H9 (cell line): ENCODE results near the gene GNL1. TPM values are rescaled to one million over a fixed set of nuclear protein-coding genes. Genes with fewer than 3 reads are reported as not detected.
A peak's percentile ranks its signal among the peaks of the same experiment; 100 is the strongest.

ENCODE experiments used
- DNase-seq: peaks from one replicate; pipeline ENCODE4 v3.0.0-alpha.2; 2017
- H2AFZ ChIP-seq: one replicate; pipeline ENCODE4 v1.6.1; 2013; ENCODE audit warnings: mild to moderate bottlenecking, low read length, control low read depth, moderate library complexity
- H2AK5ac ChIP-seq: 2 replicates; pipeline ENCODE4 v1.6.1; 2013; ENCODE audit warnings: low read length, control low read depth, mixed read lengths; ENCODE audit not compliant: insufficient read length
- H2BK120ac ChIP-seq: one replicate; pipeline ENCODE4 v1.6.1; 2013; ENCODE audit warnings: low read depth, mild to moderate bottlenecking, low read length, control low read depth, inconsistent platforms; ENCODE audit not compliant: poor library complexity, severe bottlenecking
- H2BK12ac ChIP-seq: 2 replicates; pipeline ENCODE4 v1.6.1; 2013; ENCODE audit warnings: low read length, control low read depth, mixed read lengths, low read depth; ENCODE audit not compliant: insufficient read length
- H2BK15ac ChIP-seq: 2 replicates; pipeline ENCODE4 v1.6.1; 2013; ENCODE audit warnings: low read depth, low read length, control low read depth
- H2BK20ac ChIP-seq: one replicate; pipeline ENCODE4 v1.6.1; 2013; ENCODE audit warnings: low read depth, mild to moderate bottlenecking, low read length, control low read depth, inconsistent platforms; ENCODE audit not compliant: poor library complexity, severe bottlenecking
- H2BK5ac ChIP-seq: 2 replicates; pipeline ENCODE4 v1.6.1; 2013; ENCODE audit warnings: low read length, control low read depth, mixed read lengths; ENCODE audit not compliant: insufficient read length
- H3K14ac ChIP-seq: 2 replicates; pipeline ENCODE4 v1.6.1; 2013; ENCODE audit warnings: low read length, control low read depth; ENCODE audit not compliant: insufficient read depth
- H3K18ac ChIP-seq: 2 replicates; pipeline ENCODE4 v1.6.1; 2013; ENCODE audit warnings: low read depth, mild to moderate bottlenecking, mixed read lengths, low read length, control low read depth; ENCODE audit not compliant: insufficient read length
- H3K23ac ChIP-seq: 2 replicates; pipeline ENCODE4 v1.6.1; 2013; ENCODE audit warnings: low read length, control low read depth, mixed read lengths, low read depth; ENCODE audit not compliant: insufficient read length
- H3K23me2 ChIP-seq: 2 replicates; pipeline ENCODE4 v1.6.1; 2013; ENCODE audit warnings: low read depth, mild to moderate bottlenecking, mixed read lengths, low read length, control low read depth; ENCODE audit not compliant: insufficient read length, poor library complexity, severe bottlenecking
- H3K27ac ChIP-seq: 2 replicates; pipeline ENCODE4 v1.5.1; 2013; ENCODE audit warnings: low read length, control low read depth, mixed read lengths, low read depth; ENCODE audit not compliant: insufficient read length
- H3K27me3 ChIP-seq: 2 replicates; pipeline ENCODE4 v1.6.1; 2013; ENCODE audit warnings: low read length, control low read depth, inconsistent platforms; ENCODE audit not compliant: insufficient read depth
- H3K4ac ChIP-seq: 2 replicates; pipeline ENCODE4 v1.6.1; 2013; ENCODE audit warnings: low read depth, mild to moderate bottlenecking, control low read depth, inconsistent platforms, low read length, moderate library complexity
- H3K4me1 ChIP-seq: 2 replicates; pipeline ENCODE4 v1.6.1; 2013; ENCODE audit warnings: low read length, control low read depth, inconsistent platforms; ENCODE audit not compliant: insufficient read depth
- H3K4me2 ChIP-seq: 2 replicates; pipeline ENCODE4 v1.6.1; 2013; ENCODE audit warnings: low read length, control low read depth, mixed read lengths; ENCODE audit not compliant: insufficient read length, insufficient read depth
- H3K56ac ChIP-seq: 2 replicates; pipeline ENCODE4 v1.6.1; 2013; ENCODE audit warnings: low read depth, mild to moderate bottlenecking, mixed read lengths, low read length, control low read depth; ENCODE audit not compliant: insufficient read length
- H3K79me1 ChIP-seq: 2 replicates; pipeline ENCODE4 v1.6.1; 2013; ENCODE audit warnings: low read depth, mild to moderate bottlenecking, moderate library complexity, low read length, control low read depth, inconsistent platforms; ENCODE audit not compliant: insufficient read depth, poor library complexity, severe bottlenecking
- H3K79me2 ChIP-seq: 2 replicates; pipeline ENCODE4 v1.6.1; 2013; ENCODE audit warnings: low read length, control low read depth, inconsistent platforms; ENCODE audit not compliant: insufficient read depth
- H3K9ac ChIP-seq: 2 replicates; pipeline ENCODE4 v1.6.1; 2013; ENCODE audit warnings: low read length, control low read depth, mixed read lengths; ENCODE audit not compliant: insufficient read length; ENCODE audit errors: extremely low read depth
- H3K9me3 ChIP-seq: one replicate; pipeline ENCODE4 v1.6.1; 2013; ENCODE audit warnings: low read depth, low read length, inconsistent platforms; ENCODE audit not compliant: control insufficient read depth
- H3T11ph ChIP-seq: one replicate; pipeline ENCODE4 v1.6.1; 2013; ENCODE audit warnings: mild to moderate bottlenecking, low read length, control low read depth, inconsistent platforms
- H4K20me1 ChIP-seq: one replicate; pipeline ENCODE4 v1.6.1; 2013; ENCODE audit not compliant: control insufficient read depth, insufficient read length, insufficient read depth
- H4K5ac ChIP-seq: 2 replicates; pipeline ENCODE4 v1.6.1; 2013; ENCODE audit warnings: low read depth, mild to moderate bottlenecking, mixed read lengths, low read length, control low read depth; ENCODE audit not compliant: insufficient read length
- H4K8ac ChIP-seq: replicated peaks from 2 replicates; pipeline ENCODE4 v1.6.1; 2013; ENCODE audit warnings: low read length, control low read depth, mixed read lengths, low read depth; ENCODE audit not compliant: insufficient read length
- H4K91ac ChIP-seq: 2 replicates; pipeline ENCODE4 v1.6.1; 2013; ENCODE audit warnings: low read depth, mild to moderate bottlenecking, moderate library complexity, mixed read lengths, low read length, control low read depth; ENCODE audit not compliant: insufficient read length
- H3K27ac Mint-ChIP-seq, 3 experiments: 2 replicates in 2 of 3; 3 replicates in 1 of 3; pipeline ENCODE4 v1.8.0; 2020 to 2021; ENCODE audit warnings: mixed read lengths in 3 of 3, mild to moderate bottlenecking in 1 of 3, moderate library complexity in 1 of 3
- H3K27me3 Mint-ChIP-seq: 2 replicates; pipeline ENCODE4 v1.8.0; 2021; ENCODE audit warnings: low read depth, mild to moderate bottlenecking, moderate library complexity, mixed read lengths
- H3K36me3 Mint-ChIP-seq, 3 experiments: 2 replicates in 2 of 3; 3 replicates in 1 of 3; pipeline ENCODE4 v1.8.0; 2020 to 2021; ENCODE audit warnings: low read depth in 3 of 3, mixed read lengths in 3 of 3; ENCODE audit not compliant: insufficient read depth in 1 of 3
- H3K4me1 Mint-ChIP-seq, 2 experiments: 2 replicates each; pipeline ENCODE4 v1.8.0; 2020; ENCODE audit warnings: mixed read lengths in 2 of 2
- H3K4me3 Mint-ChIP-seq, 2 experiments: 2 replicates in 1 of 2; 3 replicates in 1 of 2; pipeline ENCODE4 v1.8.0; 2020 to 2021; ENCODE audit warnings: mild to moderate bottlenecking in 2 of 2, mixed read lengths in 2 of 2, moderate library complexity in 1 of 2
- H3K9me3 Mint-ChIP-seq, 2 experiments: 2 replicates in 1 of 2; 3 replicates in 1 of 2; pipeline ENCODE4 v1.8.0; 2020; ENCODE audit warnings: mild to moderate bottlenecking in 2 of 2, mixed read lengths in 2 of 2, moderate library complexity in 1 of 2
- WGBS: extraction: QIAGEN DNeasy Blood & Tissue Kit; methylation state at CpG from one replicate; pipeline ENCODE4 v1.1.7; 2013; ENCODE audit warnings: missing lambda C conversion rate, low lambda C conversion rate, mixed read lengths; ENCODE audit not compliant: insufficient read length; ENCODE audit errors: extremely low coverage; 5-methylcytosine and 5-hydroxymethylcytosine counted together
- total RNA-seq: library from RNA; stranded (reverse); gene quantifications from 2 replicates; pipeline ENCODE4 v1.2.1, GENCODE V29; 2021
- TF ChIP-seq, protein P1 (sequence below): fragments of 200-600 bp; sonication (generic); conservative IDR thresholded peaks from 3 replicates; pipeline ENCODE4 v1.8.0; 2021; ENCODE audit warnings: antibody characterized with exemption, mild to moderate bottlenecking

Gene GNL1
- total RNA-seq, 1 experiment from 2014 or later: 83.5 TPM

DNA sequence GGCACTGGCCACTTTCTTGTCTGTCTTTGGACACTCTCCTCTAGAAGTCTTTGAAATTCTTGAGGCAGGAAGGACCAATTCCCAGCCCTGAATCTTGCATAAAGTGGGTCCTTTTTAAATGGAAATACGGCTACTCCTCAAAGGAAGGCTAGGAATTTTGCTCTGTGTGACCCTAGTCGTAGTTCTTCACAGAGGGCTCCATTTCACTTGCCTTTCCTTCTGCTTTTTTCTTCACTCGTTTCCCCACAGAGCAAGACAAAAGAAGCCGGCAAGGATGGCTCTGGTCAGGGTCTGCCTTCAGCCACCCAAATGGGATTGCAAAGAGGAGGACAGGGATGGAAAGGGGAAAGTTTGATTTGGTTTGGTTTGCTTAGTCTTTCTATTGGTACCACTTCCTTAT, 41.2 kb downstream of the GNL1 start:
- H3K14ac ChIP-seq: no peak overlapping the region
- H3K79me2 ChIP-seq: no peaks in the 10 kb centered on the region
- no peaks in the 10 kb centered on the region for H3K27me3 ChIP-seq
- H3K27ac Mint-ChIP-seq: peak overlapping the region; percentile 94 to 100 (median 96)
- H3K4ac ChIP-seq: no peak overlapping the region
- no peak overlapping the region for H2BK120ac ChIP-seq
- 0 out of 2 replicates have a peak, but pooled peaks cover 3% of the 10 kb centered on the region for H3K4me1 ChIP-seq
- H2AFZ ChIP-seq: peak overlapping the region; percentile 65
- H4K20me1 ChIP-seq: no peaks in the 10 kb centered on the region
- peak overlapping the region; percentile 72 for H3T11ph ChIP-seq
- peak overlapping the region; percentile 71 to 85 for H3K4me3 Mint-ChIP-seq
- H2BK20ac ChIP-seq: no peak overlapping the region
- H3K9ac ChIP-seq: peak overlapping the region; percentile 39
- no peaks in the 10 kb centered on the region for H3K36me3 Mint-ChIP-seq
- peak overlapping the region; percentile 49 for H2BK5ac ChIP-seq
- peak overlapping the region; percentile 57 for H2BK12ac ChIP-seq
- H3K56ac ChIP-seq: no peak overlapping the region
- peaks cover 19 to 26% of the 10 kb centered on the region in 2 experiments for H3K4me1 Mint-ChIP-seq
- peak overlapping the region; percentile 97 for H3K27ac ChIP-seq
- H3K9me3 Mint-ChIP-seq: peaks cover 5 to 9% of the 10 kb centered on the region in 2 experiments; a peak in 3 of 5 replicates
- H4K8ac ChIP-seq: no peak overlapping the region
- no peaks in the 10 kb centered on the region for H3K9me3 ChIP-seq
- peak overlapping the region; percentile 63 for H3K4me2 ChIP-seq
- no peaks in the 10 kb centered on the region for H3K79me1 ChIP-seq
- H3K23me2 ChIP-seq: peaks cover 8% of the 10 kb centered on the region
- peak overlapping the region; percentile 71 for H3K18ac ChIP-seq
- no peak overlapping the region for H2BK15ac ChIP-seq
- H4K91ac ChIP-seq: no peak overlapping the region
- no peak overlapping the region for H2AK5ac ChIP-seq
- TF ChIP-seq, protein P1, sequence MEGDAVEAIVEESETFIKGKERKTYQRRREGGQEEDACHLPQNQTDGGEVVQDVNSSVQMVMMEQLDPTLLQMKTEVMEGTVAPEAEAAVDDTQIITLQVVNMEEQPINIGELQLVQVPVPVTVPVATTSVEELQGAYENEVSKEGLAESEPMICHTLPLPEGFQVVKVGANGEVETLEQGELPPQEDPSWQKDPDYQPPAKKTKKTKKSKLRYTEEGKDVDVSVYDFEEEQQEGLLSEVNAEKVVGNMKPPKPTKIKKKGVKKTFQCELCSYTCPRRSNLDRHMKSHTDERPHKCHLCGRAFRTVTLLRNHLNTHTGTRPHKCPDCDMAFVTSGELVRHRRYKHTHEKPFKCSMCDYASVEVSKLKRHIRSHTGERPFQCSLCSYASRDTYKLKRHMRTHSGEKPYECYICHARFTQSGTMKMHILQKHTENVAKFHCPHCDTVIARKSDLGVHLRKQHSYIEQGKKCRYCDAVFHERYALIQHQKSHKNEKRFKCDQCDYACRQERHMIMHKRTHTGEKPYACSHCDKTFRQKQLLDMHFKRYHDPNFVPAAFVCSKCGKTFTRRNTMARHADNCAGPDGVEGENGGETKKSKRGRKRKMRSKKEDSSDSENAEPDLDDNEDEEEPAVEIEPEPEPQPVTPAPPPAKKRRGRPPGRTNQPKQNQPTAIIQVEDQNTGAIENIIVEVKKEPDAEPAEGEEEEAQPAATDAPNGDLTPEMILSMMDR: no peak
- H3K27me3 Mint-ChIP-seq: peaks cover 2% of the 10 kb centered on the region
- H4K5ac ChIP-seq: peak overlapping the region; percentile 90
- WGBS: no CpG with 5 or more reads among the region's 4 CpGs
- H3K23ac ChIP-seq: no peak overlapping the region
- DNase-seq: peak; percentile 45
